HG02798 (cell line): ENCODE measurements around the gene SLCO1B1.

ENCODE experiments used
- ATAC-seq: cut with Tn5 transposase; IDR thresholded peaks from one replicate; pipeline ENCODE4 v1.9.1; 2021; ENCODE audit warnings: mild to moderate bottlenecking; ENCODE audit not compliant: unreplicated experiment, poor library complexity

Gene SLCO1B1

GRCh38 chr12:21220266-21220665 lies 89.3 kb downstream of the SLCO1B1 start:
- no peak for ATAC-seq

- ATAC-seq, result no peak
Observed at GRCh38 chr12:21221072-21221471, 90.1 kb downstream of the SLCO1B1 start.

- no peak for ATAC-seq
Observed at GRCh38 chr12:21221778-21222177, 90.8 kb downstream of the SLCO1B1 start.

GRCh38 chr12:21223930-21224329 lies 92.9 kb downstream of the SLCO1B1 start:
- ATAC-seq, result no peak

- no peak for ATAC-seq
Observed at GRCh38 chr12:21234395-21234794, 103.4 kb downstream of the SLCO1B1 start.

GRCh38 chr12:21239866-21240265 lies 108.9 kb downstream of the SLCO1B1 start:
- ATAC-seq, result no peak

- no peak for ATAC-seq
Observed at GRCh38 chr12:21248679-21249078, 117.7 kb downstream of the SLCO1B1 start.

GRCh38 chr12:21252070-21252469 lies 121.1 kb downstream of the SLCO1B1 start:
- ATAC-seq, result no peak

GRCh38 chr12:21257172-21257571 lies 126.2 kb downstream of the SLCO1B1 start:
- ATAC-seq, result no peak

- no peak for ATAC-seq
Observed at GRCh38 chr12:21264232-21264631, 133.2 kb downstream of the SLCO1B1 start.

GRCh38 chr12:21265932-21266331 lies 134.9 kb downstream of the SLCO1B1 start:
- ATAC-seq, result no peak

- ATAC-seq, result no peak
Observed at GRCh38 chr12:21276826-21277225, 145.8 kb downstream of the SLCO1B1 start.
